HG02852 (cell line): ENCODE results near the gene BANF2.

Source experiments
- ATAC-seq: cut with Tn5 transposase; IDR thresholded peaks from one replicate; pipeline ENCODE4 v1.9.1; 2021; ENCODE audit warnings: mild to moderate bottlenecking, moderate library complexity; ENCODE audit not compliant: unreplicated experiment

Gene BANF2

DNA sequence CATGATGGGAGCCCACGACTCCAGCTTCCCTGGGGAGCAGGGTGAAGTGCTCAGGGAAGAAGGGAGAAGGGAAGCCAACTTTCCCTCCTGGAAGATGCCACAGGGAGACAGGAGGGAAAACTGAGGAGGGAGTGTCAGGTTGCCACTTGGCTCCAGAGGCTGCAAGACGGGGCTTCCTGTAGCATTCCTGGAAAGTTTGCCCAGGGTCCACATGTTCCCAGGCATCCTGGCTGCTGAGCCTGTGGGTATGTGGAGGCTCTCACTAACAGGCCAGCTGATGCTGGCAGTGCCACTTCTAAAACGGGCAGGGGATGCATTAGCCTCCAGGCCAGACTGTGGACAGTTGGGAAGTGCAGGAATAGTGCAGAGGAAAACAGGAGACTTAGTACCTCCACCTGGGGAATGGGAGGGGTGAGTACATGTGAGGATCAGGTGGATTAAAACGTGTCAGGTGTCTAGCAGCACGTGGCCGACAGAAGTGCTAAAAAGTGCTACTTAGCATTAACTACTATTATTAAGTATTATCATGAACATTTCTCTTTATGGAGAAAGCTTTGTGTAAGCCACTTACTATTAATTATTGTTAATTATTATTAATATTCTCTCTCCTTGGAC is 33.2 kb downstream of the BANF2 start:
- ATAC-seq: no peak

DNA sequence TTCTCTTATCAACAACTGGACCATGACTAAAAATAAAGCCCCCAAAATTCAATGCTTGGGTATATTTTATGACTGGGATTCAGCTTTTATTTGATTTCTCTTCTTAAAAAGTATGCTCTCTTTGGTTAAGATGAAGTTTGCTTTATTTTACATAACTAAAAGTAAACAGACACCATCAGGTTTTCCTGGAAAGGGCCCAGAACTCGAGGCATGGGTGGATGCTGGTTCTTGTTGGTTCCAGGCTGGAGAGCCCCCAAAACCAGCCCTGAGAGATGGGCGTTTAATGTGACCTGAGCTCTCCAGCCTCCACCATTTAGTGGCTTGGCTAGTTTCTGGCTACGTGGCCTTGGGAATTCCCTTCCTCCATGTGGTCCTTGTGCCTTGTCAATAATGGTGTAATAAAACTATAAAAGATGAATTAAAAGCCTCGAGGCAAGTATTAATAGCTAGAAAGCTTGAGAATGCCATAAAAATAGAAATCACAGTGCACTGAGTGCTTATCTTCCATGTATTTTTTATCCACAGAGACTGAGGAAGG is 34.1 kb downstream of the BANF2 start:
- no peak for ATAC-seq

DNA sequence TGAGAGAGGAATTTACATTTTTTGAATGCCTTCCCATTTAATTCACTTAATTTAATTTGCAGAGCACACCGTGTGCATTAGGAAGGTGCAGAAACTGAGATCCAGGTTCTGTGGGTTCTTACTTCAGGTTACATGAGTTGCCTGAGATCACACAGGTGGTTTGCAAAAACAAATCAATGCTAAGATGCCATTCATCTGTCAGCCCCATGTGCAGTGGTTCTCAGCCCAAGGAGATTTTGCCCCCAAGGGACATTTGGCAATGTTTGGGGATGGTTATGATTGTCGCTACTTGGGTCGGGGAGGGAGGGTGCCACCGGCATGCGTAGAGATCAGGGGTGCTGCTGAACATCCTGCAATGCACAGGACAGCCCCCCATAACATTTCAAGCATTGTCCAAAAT is 34.6 kb downstream of the BANF2 start:
- no peak for ATAC-seq

DNA sequence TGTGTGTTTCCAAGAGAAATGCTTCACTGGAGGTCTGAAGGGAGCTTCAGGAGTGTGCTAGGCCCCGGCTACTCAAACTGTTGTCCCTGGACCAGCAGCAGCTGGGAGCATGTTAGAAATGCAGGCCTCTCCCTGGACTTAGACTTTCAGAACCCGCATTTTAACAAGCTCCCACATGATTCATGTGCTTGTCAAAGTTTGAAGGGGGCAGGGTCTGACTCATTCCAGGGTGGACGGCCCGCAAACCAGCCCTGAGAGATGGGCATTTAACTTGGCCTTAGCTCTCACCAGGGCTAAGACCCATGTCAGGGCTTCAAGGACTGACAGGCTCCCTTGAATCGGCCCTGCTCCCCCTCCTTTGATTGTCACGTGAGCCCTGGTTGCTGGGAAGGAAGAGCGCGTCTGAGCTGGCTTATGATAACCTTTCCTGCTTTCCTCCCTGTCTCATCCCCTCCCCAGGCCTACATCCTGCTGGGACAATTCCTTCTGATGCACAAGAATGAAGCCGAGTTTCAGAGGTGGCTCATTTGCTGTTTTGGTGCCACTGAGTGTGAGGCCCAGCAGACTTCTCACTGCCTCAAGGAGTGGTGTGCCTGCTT is 35.5 kb downstream of the BANF2 start:
- no peak for ATAC-seq

DNA sequence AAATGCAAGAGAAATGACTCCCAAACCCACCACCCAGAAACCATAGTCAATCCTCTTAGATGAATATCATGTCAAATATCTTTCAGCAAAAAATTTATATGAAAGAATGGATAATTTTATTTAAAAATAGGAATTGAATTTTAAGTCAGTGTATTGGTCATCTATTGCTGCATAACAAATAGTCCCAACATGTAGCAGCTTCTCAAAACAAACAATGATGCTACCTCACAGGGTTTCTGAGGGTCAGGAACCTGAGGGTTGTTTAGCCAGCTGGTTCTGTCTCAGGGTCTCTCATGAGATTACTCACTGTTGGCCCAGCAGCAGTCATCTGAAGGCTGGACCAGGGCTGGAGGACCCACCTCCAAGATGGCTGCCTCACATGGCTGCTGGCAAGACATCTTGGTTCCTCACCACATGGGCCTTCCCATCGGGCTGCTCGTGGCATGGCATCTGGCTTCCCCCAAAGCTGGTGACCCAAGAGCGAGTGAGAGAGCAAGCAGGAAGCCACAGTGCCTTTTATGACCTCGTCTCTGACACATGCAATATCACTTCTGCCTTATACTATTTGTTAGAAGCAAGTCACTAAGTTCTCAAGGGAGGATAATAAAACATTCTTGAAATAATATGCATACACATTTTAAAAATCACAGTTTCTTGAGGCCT is 36.3 kb downstream of the BANF2 start:
- ATAC-seq: no peak

DNA sequence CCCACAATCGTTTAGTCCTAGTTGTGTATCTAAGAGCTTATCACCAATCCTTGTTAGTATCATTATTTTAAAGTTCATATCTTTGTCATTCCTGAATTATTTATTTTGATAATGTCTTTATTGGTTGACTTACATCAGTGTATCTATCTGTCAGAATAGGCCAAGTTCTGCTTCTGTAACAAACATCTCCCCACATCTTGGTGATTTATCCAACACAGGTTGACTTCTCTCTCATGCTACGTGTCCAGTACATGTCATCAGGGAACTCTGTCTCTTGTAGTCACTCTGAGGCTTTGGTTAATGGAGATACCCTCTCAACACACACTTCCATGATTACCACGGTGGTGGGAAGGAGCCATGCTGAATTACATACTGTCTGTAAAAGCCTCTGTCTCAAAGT is 38.4 kb downstream of the BANF2 start:
- no peak for ATAC-seq

DNA sequence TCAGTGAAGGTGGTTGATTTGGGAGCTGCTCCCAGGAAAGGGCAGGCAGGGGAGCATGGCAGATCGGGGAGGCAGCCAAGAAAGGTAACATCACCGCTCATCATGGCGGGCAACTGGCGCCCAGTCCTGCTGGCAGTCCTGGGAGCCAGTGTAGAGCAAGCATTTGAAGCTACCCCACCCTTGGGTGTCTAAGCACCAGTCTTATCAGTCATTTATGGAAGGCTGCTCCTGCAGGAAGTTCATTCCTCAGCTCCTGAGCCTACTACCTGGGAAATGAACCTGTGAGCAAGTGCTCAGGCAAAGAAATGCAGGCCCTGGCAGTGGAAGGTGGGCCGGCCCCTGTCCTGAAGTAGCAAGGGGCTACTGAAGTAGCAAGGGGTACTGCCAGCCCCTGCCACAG is 41.5 kb downstream of the BANF2 start:
- ATAC-seq: no peak

DNA sequence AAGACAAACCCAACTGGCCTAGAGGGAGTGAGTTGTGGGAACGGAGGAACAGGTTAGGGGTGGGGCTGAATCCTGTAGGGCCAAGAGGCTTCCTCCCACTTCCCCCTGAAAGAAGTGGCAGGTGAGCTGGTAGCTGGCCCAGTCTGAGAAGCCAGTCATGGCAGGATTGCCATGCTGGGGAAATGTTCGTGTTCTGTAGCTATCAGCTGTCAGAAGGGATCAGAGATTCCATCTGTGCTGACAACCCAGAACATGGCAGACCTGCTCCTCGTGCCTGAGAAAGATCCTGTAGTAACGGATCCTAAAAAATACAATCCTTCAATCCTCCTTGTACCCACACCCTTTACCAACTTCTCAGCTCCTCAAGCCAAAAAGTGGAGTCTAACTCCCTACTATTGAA is 43.0 kb downstream of the BANF2 start:
- ATAC-seq: no peak

DNA sequence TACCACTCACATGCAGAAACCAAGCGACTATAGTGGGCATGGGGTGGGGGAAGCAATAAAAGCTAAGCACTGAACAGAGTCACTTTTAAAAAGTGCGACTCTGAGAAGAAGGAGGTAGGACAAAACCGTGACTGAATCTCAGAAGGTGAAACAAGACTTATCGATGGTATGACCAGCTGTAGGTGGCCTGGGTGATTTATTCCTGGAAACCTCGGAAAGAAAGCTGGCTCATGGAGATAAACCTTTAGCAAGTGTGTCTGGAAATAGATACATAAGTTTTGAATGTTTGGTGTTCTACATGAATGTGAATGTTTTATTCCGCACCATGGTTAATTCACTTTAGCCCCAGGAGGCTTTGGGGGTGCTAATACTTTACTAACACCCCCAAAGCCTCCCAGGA is 43.9 kb downstream of the BANF2 start:
- no peak for ATAC-seq

DNA sequence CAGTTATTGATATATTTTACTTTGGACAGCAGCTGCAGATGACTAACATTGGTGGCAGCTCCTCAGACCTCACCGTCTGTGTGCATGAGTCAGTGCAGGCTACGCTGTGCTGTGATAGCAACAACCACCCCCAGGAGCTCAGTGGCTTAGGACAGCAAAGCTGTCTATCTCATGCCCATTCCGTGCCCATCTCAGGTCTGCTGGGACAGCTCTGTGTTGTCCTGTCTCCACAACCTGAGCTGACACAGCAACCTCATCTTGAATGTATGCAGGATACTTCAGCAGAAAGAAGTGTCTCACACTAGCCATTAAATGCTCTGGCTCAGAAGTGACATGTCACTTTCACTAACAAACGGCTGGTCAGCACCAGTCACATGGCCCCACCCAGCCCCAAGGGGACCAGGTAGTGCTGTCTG is 47.7 kb downstream of the BANF2 start:
- no peak for ATAC-seq

DNA sequence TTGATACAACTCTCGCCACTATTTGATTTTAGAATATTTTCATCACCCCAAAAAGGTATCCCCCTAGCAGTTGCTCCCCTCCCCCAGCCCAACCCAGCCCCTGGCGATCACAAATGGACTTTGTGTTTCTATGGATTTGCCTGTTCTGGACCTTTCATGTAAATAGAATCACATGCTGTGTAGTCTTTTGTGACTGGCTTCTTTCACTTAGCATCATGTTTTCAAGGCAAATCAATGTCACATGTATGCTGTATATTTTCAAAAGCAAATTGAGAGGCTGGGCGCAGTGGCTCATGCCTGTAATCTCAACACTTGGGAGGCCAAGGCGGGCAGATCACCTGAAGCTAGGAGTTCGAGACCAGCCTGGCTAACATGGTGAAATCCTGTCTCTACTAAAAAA is 48.5 kb downstream of the BANF2 start:
- ATAC-seq: no peak

DNA sequence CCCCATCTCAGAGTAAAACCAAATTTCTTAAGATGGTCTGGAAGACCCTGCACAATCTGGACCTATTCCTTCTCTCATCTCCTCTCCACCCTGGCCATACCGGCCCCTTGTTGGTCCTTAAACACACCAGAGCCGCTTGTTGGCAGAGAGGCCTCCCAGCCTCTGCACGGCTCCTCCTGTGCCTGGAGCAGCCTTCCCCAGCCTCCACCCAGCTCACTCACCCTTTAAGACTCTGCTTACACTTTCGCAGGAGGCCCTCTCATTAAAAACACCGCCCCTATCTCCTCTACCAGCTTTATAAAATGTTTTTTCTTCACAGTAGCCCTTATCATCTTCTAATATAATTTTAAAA is 49.8 kb downstream of the BANF2 start:
- ATAC-seq: no peak

DNA sequence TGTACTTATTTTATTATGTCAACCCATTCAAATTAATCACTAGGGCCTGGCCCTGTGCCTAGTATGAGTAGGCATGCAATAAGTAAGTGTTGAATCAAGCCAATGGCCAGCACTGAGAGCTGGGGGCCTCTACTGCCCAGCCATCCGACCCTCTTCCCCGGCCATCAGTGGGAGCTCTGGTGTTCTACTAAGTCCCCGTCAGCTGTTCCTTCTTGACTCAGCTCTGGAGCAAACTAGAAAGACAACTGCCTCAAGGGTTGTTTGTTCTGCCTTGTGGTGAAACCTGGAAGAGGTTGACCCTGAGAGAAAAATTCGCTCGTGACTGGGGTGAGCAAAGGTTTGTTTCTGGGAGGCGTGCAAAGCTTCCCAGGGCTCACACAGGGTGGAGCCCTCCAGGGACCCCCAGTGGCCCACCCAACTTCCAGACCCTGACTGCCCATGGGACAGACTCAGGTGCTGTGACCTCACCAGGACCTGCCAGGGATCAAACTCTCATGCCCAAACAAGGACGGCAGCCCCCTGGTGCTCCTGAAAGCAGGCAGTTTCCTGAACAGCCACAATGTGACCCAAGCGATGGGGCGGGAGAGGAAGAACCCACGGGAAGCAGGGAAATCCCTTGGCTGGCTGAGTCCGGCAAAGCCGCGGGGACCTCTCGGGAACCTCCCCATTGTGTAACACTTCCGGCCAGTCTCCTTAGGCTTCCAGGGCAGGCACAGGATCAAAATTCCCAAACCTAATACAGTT is 50.4 kb downstream of the BANF2 start:
- ATAC-seq: no peak

DNA sequence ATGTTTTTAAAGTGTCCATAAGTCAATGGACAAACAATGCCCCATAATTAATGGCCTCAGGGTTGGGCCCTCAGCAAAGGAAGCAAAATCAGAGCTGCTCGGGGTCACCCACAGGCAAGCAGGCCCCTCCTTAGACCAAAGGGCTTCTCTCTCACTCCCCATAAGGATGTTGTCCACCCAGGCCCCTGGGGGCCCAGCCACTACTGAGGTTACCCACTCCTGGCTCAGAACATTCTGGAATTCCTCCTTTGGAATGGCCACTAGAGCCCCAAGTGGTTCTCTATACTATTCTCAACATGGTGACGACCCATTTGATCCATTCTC is 50.9 kb downstream of the BANF2 start:
- ATAC-seq: no peak

DNA sequence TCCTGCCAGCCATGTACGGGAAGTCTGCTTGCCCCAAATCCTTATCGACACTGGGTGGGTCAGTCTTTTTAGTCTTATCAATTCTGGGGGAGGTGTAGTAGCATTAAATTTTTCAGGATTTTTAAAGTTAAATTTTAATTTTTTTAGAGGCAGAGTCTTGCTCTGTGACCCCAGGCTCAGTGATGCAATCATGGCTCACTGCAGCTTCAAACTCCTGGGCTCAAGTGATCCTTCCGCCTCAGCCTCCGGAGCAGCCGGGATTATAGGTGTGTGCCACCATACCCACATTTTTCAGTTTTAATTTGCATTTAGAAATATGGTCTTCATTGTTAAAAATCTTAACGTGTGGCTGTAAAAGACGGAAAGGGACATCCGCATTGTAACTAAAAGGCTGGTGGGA is 51.9 kb downstream of the BANF2 start:
- ATAC-seq: no peak

DNA sequence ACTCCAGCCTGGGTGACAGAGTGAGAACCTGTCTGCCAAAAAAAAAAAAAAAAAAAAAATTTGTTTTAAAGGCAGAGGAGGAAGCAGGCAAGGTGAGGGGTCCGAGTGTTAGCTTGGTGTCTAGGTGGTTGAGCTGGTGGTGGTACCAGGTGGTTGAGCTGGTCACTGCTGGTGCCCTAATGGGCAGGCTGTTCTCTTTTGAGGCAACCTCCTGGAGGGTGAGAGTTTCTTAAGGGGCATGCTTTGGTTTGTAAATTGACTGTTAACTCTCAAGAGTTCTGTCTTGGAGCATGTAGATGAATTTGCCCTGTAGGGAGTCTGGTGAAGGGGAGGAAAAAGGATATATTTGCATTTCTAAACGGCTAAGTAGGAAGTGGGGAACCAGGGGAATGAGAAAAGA is 52.7 kb downstream of the BANF2 start:
- ATAC-seq: no peak

DNA sequence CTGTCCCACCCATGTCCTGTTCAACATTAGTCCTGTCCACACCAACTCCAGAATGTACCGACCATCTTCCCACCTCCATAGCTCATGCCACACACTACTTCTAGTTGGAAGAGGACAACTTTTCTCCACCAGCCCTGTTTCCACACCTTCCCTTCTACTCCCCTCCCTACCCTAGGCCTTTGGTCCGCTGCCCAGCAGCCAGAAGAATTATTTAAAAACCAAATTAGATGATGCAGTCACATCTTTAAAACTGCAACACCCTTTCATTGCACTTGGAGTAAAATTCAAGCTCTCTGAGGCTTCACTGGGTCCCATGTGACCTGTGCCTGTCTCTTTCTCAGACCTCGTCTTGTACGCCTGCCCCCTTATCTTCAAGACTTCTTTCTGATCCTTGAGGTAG is 53.8 kb downstream of the BANF2 start:
- no peak for ATAC-seq

DNA sequence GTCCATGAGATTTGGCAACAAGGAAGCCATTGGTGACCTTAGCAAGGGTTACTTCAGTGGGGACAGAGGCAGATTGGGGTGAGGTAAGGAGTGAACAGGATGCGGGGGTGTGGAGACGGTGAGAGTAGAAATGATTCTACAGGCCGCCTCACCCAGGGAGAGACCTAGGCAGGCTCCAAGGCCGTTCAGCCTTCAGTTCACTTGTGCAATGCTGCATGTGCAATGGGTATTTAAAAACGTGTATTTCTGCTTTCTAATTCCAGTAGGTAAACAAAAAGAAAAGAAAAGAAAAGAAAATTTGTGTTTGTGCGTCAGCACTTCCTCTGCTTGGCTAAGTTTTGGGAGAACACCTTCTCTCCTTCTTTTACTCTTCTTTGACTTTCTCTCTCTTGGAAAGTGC is 56.8 kb downstream of the BANF2 start:
- ATAC-seq: no peak

DNA sequence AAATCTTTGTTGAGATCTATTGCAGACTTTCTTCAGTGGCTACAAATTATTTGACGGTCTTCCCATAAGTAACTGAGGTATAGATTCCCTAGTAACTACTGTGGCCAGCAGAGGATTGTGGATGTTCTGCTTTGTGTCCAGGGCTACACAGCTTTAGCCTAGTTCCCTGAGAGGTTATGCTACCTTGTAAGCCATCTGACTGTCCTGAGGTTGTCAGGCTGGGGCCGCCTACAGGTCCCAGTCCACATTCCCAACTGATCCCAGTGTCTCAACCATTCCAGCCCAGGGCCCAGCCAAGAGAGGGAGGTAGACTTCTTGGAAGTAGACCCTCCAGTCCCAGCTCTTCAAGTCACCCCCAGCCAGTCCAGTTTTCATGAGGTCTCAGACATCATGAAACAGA is 57.7 kb downstream of the BANF2 start:
- no peak for ATAC-seq

DNA sequence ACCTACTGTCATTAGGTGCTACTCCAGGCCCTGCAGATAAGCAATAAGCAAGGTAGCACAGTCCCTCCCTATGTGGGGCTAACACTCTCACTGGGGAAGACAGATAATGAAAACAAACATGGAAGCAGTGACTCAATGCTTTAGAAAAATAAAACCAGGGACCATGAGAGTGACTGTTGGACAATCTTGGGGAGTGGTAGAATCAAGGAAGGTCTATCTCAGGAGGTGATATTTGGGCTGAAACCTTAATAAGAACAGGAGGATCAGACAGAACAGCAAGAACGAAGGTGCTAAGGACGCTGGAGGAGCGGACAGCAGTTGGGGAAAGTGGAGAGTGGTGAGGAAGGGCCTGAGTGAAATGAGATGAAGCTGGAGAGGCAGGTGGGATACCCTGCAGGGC is 58.2 kb downstream of the BANF2 start:
- no peak for ATAC-seq

DNA sequence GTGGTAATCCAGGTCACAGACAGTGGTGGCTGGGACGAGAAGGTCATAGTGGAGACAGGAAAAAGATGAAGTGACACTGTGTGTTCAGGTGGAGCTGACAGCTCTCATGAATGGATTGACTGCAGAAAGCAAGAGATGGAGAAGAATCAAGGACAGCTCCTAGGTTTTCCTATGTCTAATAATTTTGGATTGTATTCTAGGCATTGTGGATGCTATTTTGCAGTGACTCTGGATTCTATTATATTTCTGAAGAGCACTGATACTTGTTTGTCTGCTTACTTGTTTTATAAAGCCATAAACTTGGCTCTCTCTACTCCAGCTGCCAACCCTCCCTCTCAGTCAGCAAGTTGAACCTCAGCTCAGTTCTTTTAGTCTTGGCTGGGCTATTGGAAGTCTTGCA is 58.7 kb downstream of the BANF2 start:
- ATAC-seq: no peak

DNA sequence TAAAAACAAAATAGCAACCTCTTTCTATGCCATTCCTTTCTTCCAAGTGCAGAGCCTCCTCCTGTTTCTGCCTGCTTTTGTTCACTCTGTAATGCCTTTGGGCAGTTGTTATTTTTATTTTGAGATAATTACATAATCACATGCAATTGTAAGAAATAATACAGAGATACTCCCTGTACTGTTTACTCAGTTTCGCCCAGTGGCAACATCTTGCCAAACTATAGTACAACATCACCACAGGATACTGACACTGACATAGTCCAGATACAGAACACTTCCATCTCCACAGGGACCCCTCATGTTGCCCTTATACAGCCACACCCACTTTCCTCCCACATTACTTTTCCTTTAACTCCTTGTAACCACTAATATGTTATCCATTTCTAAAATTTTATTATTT is 59.7 kb downstream of the BANF2 start:
- no peak for ATAC-seq
